Superior temporal gyrus (tissue), 1 donor: ENCODE data around the gene EPHX1.
"Not testable (repeated sequence)": the region's sequence is repeated elsewhere in the genome, so short reads cannot be mapped to it uniquely, and the experiment has no call there.

Experiments used
- DNase-seq: peaks from one replicate; pipeline ENCODE4 v3.0.0-alpha.2; 2016; ENCODE audit errors: extremely low spot score

EPHX1 gene

GRCh38 chr1:225777583-225778336 lies 32.2 kb upstream of the EPHX1 start, which contains the start of gene SRP9:
Gene SRP9 (plus strand): TSS chr1:225777826. CDS start chr1:225777941, 115 bp downstream.
- DNase-seq, result peak; percentile 99

GRCh38 chr1:225778337-225778669 lies 31.6 kb upstream of the EPHX1 start:
- DNase-seq, result no peak

GRCh38 chr1:225779165-225779564 lies 30.8 kb upstream of the EPHX1 start:
- DNase-seq, result not testable (repeated sequence)

GRCh38 chr1:225780134-225780533 lies 29.8 kb upstream of the EPHX1 start:
- DNase-seq, result no peak

GRCh38 chr1:225780630-225781029 lies 29.3 kb upstream of the EPHX1 start:
- no peak for DNase-seq

- not testable (repeated sequence) for DNase-seq
Observed at GRCh38 chr1:225789142-225789541, 20.8 kb upstream of the EPHX1 start.

GRCh38 chr1:225794954-225795353 lies 15.0 kb upstream of the EPHX1 start:
- no peak for DNase-seq

- DNase-seq, result not testable (repeated sequence)
Observed at GRCh38 chr1:225796097-225796496, 13.8 kb upstream of the EPHX1 start.

GRCh38 chr1:225801146-225801545 lies 8.8 kb upstream of the EPHX1 start:
- not testable (repeated sequence) for DNase-seq

GRCh38 chr1:225806249-225806648 lies 3.7 kb upstream of the EPHX1 start:
- no peak for DNase-seq

GRCh38 chr1:225806736-225807135 lies 3.2 kb upstream of the EPHX1 start:
- not testable (repeated sequence) for DNase-seq

GRCh38 chr1:225808136-225808535 lies 1.8 kb upstream of the EPHX1 start:
- DNase-seq, result no peak

- DNase-seq, result not testable (repeated sequence)
Observed at GRCh38 chr1:225810579-225811538, 935 bp downstream of the EPHX1 start.

- no peak for DNase-seq
Observed at GRCh38 chr1:225811622-225812487, 1.9 kb downstream of the EPHX1 start.

GRCh38 chr1:225812488-225813213 lies 2.7 kb downstream of the EPHX1 start:
- no peak for DNase-seq

GRCh38 chr1:225813214-225813964 lies 3.5 kb downstream of the EPHX1 start:
- no peak for DNase-seq

- DNase-seq, result no peak
Observed at GRCh38 chr1:225814381-225814780, 4.5 kb downstream of the EPHX1 start.

- DNase-seq, result not testable (repeated sequence)
Observed at GRCh38 chr1:225815090-225815489, 5.2 kb downstream of the EPHX1 start.

- DNase-seq, result no peak
Observed at GRCh38 chr1:225815526-225816178, 5.7 kb downstream of the EPHX1 start.
